OCI-LY7 (cell line): Measurements from ENCODE around the gene ZSCAN31. TPM values are rescaled to one million over a fixed set of nuclear protein-coding genes. Genes with fewer than 3 reads are reported as not detected.

ENCODE experiments used
- BruUV-seq: library from RNA; stranded (reverse); fragments of 400-500 nt; replicated peaks from 2 replicates; lab custom pipeline; 2021; lab: Mats Ljungman, UMichigan
- CTCF ChIA-PET: fragments of 300-600 bp; sonication (Branson Sonifier 250); formaldehyde crosslinking; loops from one replicate; lab custom pipeline; 2022; ENCODE audit warnings: antibody characterized with exemption; ENCODE audit not compliant: unreplicated experiment; lab: Charles Lee
- POLR2A ChIA-PET: fragments of 300-600 bp; sonication (Branson Sonifier 250); formaldehyde crosslinking; loops from one replicate; lab custom pipeline; 2022; ENCODE audit warnings: antibody characterized with exemption; lab: Charles Lee
- DNase-seq: peaks from one replicate; pipeline ENCODE4 v3.0.0-alpha.2; 2015; ENCODE audit warnings: low spot score
- H2AFZ ChIP-seq: fragments of 200-600 bp; sonication (generic), shearing (Covaris generic); 2 replicates; pipeline ENCODE4 v1.6.1; 2014; ENCODE audit warnings: mild to moderate bottlenecking, antibody characterized with exemption, low read length, moderate library complexity
- H3K27ac ChIP-seq: fragments of 200-600 bp; sonication (generic); 2 replicates; pipeline ENCODE4 v1.5.1; 2014; ENCODE audit warnings: mixed run types, low read depth, mild to moderate bottlenecking, moderate library complexity, low read length, inconsistent platforms; ENCODE audit not compliant: poor library complexity, severe bottlenecking
- H3K36me3 ChIP-seq: fragments of 200-600 bp; sonication (generic); 2 replicates; pipeline ENCODE4 v1.6.1; 2014; ENCODE audit warnings: mild to moderate bottlenecking, antibody characterized with exemption, low read length, moderate library complexity, mixed read lengths; ENCODE audit not compliant: insufficient read depth
- H3K4me1 ChIP-seq: fragments of 200-600 bp; sonication (generic); 2 replicates; pipeline ENCODE4 v1.5.1; 2014; ENCODE audit warnings: mild to moderate bottlenecking, low read length; ENCODE audit not compliant: insufficient read depth, poor library complexity, severe bottlenecking
- H3K4me2 ChIP-seq: fragments of 200-600 bp; sonication (generic); 2 replicates; pipeline ENCODE4 v1.6.1; 2014; ENCODE audit warnings: mild to moderate bottlenecking, low read length
- H3K4me3 ChIP-seq: fragments of 200-600 bp; sonication (generic); 2 replicates; pipeline ENCODE4 v1.5.1; 2014; ENCODE audit warnings: mild to moderate bottlenecking, low read depth, low read length; ENCODE audit not compliant: poor library complexity, severe bottlenecking
- H3K79me2 ChIP-seq: fragments of 200-600 bp; sonication (generic); 2 replicates; pipeline ENCODE4 v1.6.1; 2016; ENCODE audit warnings: low read depth, mild to moderate bottlenecking, low read length, moderate library complexity, mixed read lengths; ENCODE audit not compliant: insufficient read depth
- H3K9me2 ChIP-seq: fragments of 200-600 bp; sonication (generic); 2 replicates; pipeline ENCODE4 v1.6.1; 2016; ENCODE audit warnings: mild to moderate bottlenecking, low read length, mixed read lengths; ENCODE audit not compliant: insufficient read depth
- H3K9me3 ChIP-seq: fragments of 200-600 bp; sonication (generic); 2 replicates; pipeline ENCODE4 v1.6.1; 2014; ENCODE audit warnings: mild to moderate bottlenecking, mixed run types, low read length, mixed read lengths
- H4K20me1 ChIP-seq: fragments of 200-600 bp; sonication (generic); 2 replicates; pipeline ENCODE4 v1.6.1; 2014; ENCODE audit warnings: mild to moderate bottlenecking, antibody characterized with exemption, low read length, moderate library complexity, mixed read lengths; ENCODE audit not compliant: insufficient read depth
- EZH2phosphoT487 ChIP-seq: fragments of 200-600 bp; sonication (generic); IDR thresholded peaks from 2 replicates; pipeline ENCODE4 v1.6.1; 2018; ENCODE audit warnings: low read depth, borderline replicate concordance, mild to moderate bottlenecking, mixed run types, antibody characterized with exemption, low read length, moderate library complexity, mixed read lengths
- intact Hi-C: fragments of 100-400 bp; cut with micrococcal nuclease; formaldehyde crosslinking; loops from one replicate; pipeline ENCODE4 v1.10.0; 2022; ENCODE audit not compliant: unreplicated experiment
- total RNA-seq, 2 experiments: library from RNA; depleted of rRNA in 1 of 2; stranded (reverse); fragments of >200 nt in 1 of 2; shearing (Covaris generic) in 1 of 2; gene quantifications; 2 replicates each; pipeline ENCODE4 v1.2.3, GENCODE V29; 2014 to 2022
- TF ChIP-seq, protein P1 (sequence below): fragments of 200-600 bp; sonication (generic); conservative IDR thresholded peaks from 2 replicates; pipeline ENCODE4 v1.5.1; 2014; ENCODE audit warnings: mild to moderate bottlenecking, antibody characterized with exemption, low read length, moderate library complexity, mixed read lengths

The ZSCAN31 gene
- total RNA-seq, 2 experiments from 2014 or later, result not detected

DNA sequence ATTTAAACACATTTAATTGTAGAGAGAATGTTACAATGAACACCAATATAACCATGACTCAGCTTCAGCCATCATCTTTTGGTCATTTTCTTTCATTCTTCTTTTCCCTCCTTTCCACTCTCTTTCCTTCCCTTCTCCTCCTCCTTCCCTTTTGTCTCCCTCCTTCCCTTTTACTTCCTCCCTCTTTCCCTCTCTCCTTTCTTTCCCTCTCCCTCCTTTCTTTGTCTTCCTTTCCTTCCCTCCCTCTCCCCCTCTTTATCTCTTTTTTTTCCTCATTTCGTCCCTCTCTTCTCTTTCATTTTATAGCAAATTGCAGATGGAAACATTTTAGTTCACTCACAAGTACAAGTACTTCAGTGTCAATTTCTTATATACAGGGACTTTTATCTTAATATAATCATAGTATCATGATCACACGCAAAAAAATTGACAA, 15.6 kb upstream of the ZSCAN31 start:
- Histone ChIP-seq H3K9me2 (no peaks in the 10 kb centered on the region; the same call in 1 of the 2 replicates), H3K4me3 (no peak overlapping the region), H4K20me1 (no peaks in the 10 kb centered on the region), H3K36me3 (peaks cover 23% of the 10 kb centered on the region), H3K27ac (no peak overlapping the region), H3K9me3 (peaks cover 23% of the 10 kb centered on the region), H3K4me1 (peaks cover 12% of the 10 kb centered on the region), H3K4me2 (peak overlapping the region; percentile 81), H2AFZ (no peak overlapping the region), H3K79me2 (peaks cover 10% of the 10 kb centered on the region; the same call in 1 of the 2 replicates)
- no peak for DNase-seq
- ChIA-PET POLR2A (interaction anchor here (0.5 to 1.6 kb wide), 2 partner anchors 103 to 312 kb away, joined by 3 read pairs; no protein-coding TSS in a partner anchor), CTCF (no interaction called here)
- no TSS peak for BruUV-seq
- TF ChIP-seq, protein P1, sequence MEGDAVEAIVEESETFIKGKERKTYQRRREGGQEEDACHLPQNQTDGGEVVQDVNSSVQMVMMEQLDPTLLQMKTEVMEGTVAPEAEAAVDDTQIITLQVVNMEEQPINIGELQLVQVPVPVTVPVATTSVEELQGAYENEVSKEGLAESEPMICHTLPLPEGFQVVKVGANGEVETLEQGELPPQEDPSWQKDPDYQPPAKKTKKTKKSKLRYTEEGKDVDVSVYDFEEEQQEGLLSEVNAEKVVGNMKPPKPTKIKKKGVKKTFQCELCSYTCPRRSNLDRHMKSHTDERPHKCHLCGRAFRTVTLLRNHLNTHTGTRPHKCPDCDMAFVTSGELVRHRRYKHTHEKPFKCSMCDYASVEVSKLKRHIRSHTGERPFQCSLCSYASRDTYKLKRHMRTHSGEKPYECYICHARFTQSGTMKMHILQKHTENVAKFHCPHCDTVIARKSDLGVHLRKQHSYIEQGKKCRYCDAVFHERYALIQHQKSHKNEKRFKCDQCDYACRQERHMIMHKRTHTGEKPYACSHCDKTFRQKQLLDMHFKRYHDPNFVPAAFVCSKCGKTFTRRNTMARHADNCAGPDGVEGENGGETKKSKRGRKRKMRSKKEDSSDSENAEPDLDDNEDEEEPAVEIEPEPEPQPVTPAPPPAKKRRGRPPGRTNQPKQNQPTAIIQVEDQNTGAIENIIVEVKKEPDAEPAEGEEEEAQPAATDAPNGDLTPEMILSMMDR, result no peak
- no peak for TF ChIP-seq EZH2phosphoT487
- intact Hi-C loops, result loop anchor here (2.0 to 5.0 kb wide), 3 partner anchors 47 to 449 kb away; partner anchors contain the start of genes ZKSCAN4 and ZSCAN12

DNA sequence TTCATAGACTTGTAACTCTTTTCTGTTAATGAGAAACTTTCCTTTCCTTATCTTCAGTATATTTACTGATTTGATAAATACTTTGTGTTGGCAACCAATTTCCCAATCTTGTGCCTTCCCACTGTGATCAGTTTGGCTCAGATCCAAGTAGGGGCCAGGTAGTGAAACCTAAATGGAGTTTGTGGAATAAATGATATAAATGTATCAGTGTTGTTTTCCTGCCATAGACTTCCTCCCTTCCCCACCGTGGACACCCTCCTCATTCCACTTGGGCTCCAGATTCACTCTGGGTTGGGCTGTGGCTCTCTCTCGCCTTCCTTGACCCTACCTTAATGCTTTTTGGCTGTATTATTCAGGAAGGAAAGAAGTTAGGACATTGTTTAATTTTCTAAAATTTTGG, 15.1 kb upstream of the ZSCAN31 start:
- TF ChIP-seq, protein P1, result no peak
- TF ChIP-seq EZH2phosphoT487, result no peak
- DNase-seq, result no peak
- H3K9me2 ChIP-seq, result no peaks in the 10 kb centered on the region; the same call in 1 of the 2 replicates
- H3K27ac ChIP-seq, result no peak overlapping the region
- no TSS peak for BruUV-seq
- POLR2A ChIA-PET, result interaction anchor here (0.5 to 1.6 kb wide), 2 partner anchors 103 to 311 kb away, joined by 3 read pairs; no protein-coding TSS in a partner anchor
- CTCF ChIA-PET, result no interaction called here
- peak overlapping the region; percentile 81 for H3K4me2 ChIP-seq
- H4K20me1 ChIP-seq, result no peaks in the 10 kb centered on the region
- peaks cover 22% of the 10 kb centered on the region for H3K9me3 ChIP-seq
- H3K4me3 ChIP-seq, result peak overlapping the region; percentile 79
- H2AFZ ChIP-seq, result no peak overlapping the region
- peaks cover 20% of the 10 kb centered on the region for H3K36me3 ChIP-seq
- intact Hi-C loops, result loop anchor here (2.0 to 5.0 kb wide), 3 partner anchors 48 to 449 kb away; partner anchors contain the start of genes ZKSCAN4 and ZSCAN12
- H3K79me2 ChIP-seq, result peaks cover 10% of the 10 kb centered on the region; the same call in 1 of the 2 replicates
- peaks cover 12% of the 10 kb centered on the region for H3K4me1 ChIP-seq
